ENCODE measurements around the gene OR10G7. TPM values are rescaled to one million over a fixed set of nuclear protein-coding genes. Genes with fewer than 3 reads are reported as not detected.
"Not testable (repeated sequence)": the region's sequence is repeated elsewhere in the genome, so short reads cannot be mapped to it uniquely, and the experiment has no call there.

Gene OR10G7
- total RNA-seq, 1 donor from 2014 or later: not detected

DNA sequence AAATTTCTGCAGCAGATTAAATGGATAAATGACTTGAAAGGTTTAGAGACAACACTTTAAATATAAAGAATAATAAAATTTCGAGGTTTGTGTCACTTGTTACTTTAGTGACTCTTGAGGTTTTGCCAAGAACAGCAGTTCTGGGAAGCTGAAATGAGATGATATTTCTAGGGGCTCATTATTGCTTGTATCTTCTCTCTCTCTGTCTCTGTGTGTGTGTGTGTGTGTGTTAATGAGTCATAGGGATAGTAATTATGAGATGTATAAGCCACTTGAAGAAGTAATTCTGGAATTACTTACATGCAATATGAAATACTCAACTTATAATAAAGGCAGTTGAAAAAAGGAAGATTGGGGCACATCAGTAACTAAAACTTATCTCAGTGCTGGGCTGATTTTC lies 9.6 kb upstream of the OR10G7 start:
- H3K27ac ChIP-seq (ENCODE audit: low read depth, low read length): no peak overlapping the region
- no peaks in the 10 kb centered on the region for H3K9me3 ChIP-seq (ENCODE audit: control insufficient read depth in 3 of 3, low read length in 3 of 3)
- H3K27me3 ChIP-seq (ENCODE audit: control insufficient read depth in 3 of 3, insufficient read depth in 3 of 3, low read length in 3 of 3): no peaks in the 10 kb centered on the region
- no peaks in the 10 kb centered on the region for H3K36me3 ChIP-seq (ENCODE audit: control insufficient read depth in 3 of 3, insufficient read depth in 3 of 3, low read length in 3 of 3)
- H3K9ac ChIP-seq (ENCODE audit: low read depth in 1 of 3, low read length in 3 of 3): no peak overlapping the region
- no peaks in the 10 kb centered on the region for H3K4me1 ChIP-seq (ENCODE audit: control insufficient read depth in 3 of 3, insufficient read depth in 3 of 3, low read length in 3 of 3)
- H3K4me3 ChIP-seq (ENCODE audit: low read length in 3 of 3): no peak overlapping the region

DNA sequence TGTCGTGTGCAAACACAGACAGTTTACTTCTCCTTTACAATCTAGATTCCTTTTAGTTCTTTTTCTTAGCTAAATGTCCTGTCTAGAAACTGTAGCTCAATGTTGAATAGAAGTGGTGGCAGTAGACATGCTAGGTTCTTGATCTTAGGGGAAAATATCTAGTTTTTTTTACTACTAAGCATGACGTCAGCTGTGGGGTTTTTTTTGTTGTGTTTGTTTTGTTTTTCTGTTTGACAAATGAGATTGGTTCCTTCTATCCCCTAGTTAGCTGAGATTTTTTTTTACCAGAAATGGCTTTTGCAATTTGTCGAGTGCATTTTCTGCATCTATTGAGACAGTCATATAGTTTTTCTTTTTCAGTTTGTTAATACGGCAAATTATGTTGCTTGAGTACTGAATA lies 2.3 kb upstream of the OR10G7 start:
- Histone ChIP-seq H3K9ac (ENCODE audit: low read depth in 1 of 3, low read length in 3 of 3) (no peak overlapping the region), H3K9me3 (ENCODE audit: control insufficient read depth in 3 of 3, low read length in 3 of 3) (no peaks in the 10 kb centered on the region), H3K27ac (ENCODE audit: low read depth, low read length) (no peak overlapping the region), H3K27me3 (ENCODE audit: control insufficient read depth in 3 of 3, insufficient read depth in 3 of 3, low read length in 3 of 3) (no peaks in the 10 kb centered on the region), H3K36me3 (ENCODE audit: control insufficient read depth in 3 of 3, insufficient read depth in 3 of 3, low read length in 3 of 3) (no peaks in the 10 kb centered on the region), H3K4me3 (ENCODE audit: low read length in 3 of 3) (no peak overlapping the region), H3K4me1 (ENCODE audit: control insufficient read depth in 3 of 3, insufficient read depth in 3 of 3, low read length in 3 of 3) (no peaks in the 10 kb centered on the region)

GRCh38 chr11:124039557-124039956 lies 1.6 kb downstream of the OR10G7 start:
- H3K36me3 ChIP-seq (ENCODE audit: control insufficient read depth in 3 of 3, insufficient read depth in 3 of 3, low read length in 3 of 3): no peaks in the 10 kb centered on the region
- H3K27ac ChIP-seq (ENCODE audit: low read depth, low read length): no peak overlapping the region
- no peaks in the 10 kb centered on the region for H3K9me3 ChIP-seq (ENCODE audit: control insufficient read depth in 3 of 3, low read length in 3 of 3)
- no peak overlapping the region for H3K9ac ChIP-seq (ENCODE audit: low read depth in 1 of 3, low read length in 3 of 3)
- H3K4me1 ChIP-seq (ENCODE audit: control insufficient read depth in 3 of 3, insufficient read depth in 3 of 3, low read length in 3 of 3): no peaks in the 10 kb centered on the region
- H3K4me3 ChIP-seq (ENCODE audit: low read length in 3 of 3): no peak overlapping the region
- H3K27me3 ChIP-seq (ENCODE audit: control insufficient read depth in 3 of 3, insufficient read depth in 3 of 3, low read length in 3 of 3): no peaks in the 10 kb centered on the region

DNA sequence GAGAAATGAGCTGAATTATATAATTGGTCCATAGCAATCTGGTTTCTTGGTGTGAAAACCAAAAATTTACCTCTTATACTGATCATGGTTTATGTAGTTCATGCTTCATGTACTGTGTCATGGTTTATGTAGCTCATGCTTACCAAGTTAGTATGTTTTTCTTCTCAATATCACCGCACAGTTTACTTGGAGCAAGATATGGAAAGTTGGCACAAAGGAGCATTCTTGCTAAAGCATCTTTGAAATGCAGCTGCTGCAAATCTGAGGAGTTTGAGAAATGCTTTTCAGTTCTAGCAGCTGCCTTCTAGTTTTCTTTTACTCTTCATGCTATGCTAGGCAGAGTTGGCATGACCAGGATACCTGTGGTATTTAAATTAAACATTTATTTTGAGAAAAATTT lies 4.5 kb downstream of the OR10G7 start:
- Histone ChIP-seq H3K27me3 (ENCODE audit: control insufficient read depth in 3 of 3, insufficient read depth in 3 of 3, low read length in 3 of 3) (no peaks in the 10 kb centered on the region), H3K27ac (ENCODE audit: low read depth, low read length) (no peak overlapping the region), H3K4me1 (ENCODE audit: control insufficient read depth in 3 of 3, insufficient read depth in 3 of 3, low read length in 3 of 3) (no peaks in the 10 kb centered on the region), H3K9me3 (ENCODE audit: control insufficient read depth in 3 of 3, low read length in 3 of 3) (no peaks in the 10 kb centered on the region), H3K4me3 (ENCODE audit: low read length in 3 of 3) (no peak overlapping the region), H3K36me3 (ENCODE audit: control insufficient read depth in 3 of 3, insufficient read depth in 3 of 3, low read length in 3 of 3) (no peaks in the 10 kb centered on the region), H3K9ac (ENCODE audit: low read depth in 1 of 3, low read length in 3 of 3) (no peak overlapping the region)

- Histone ChIP-seq H3K9ac (ENCODE audit: low read depth in 1 of 3, low read length in 3 of 3) (no peak within 1 kb of the TSS), H3K27ac (ENCODE audit: low read depth, low read length) (no peak within 1 kb of the TSS), H3K27me3 (ENCODE audit: control insufficient read depth in 3 of 3, insufficient read depth in 3 of 3, low read length in 3 of 3) (no peaks in the 10 kb centered on the region), H3K36me3 (ENCODE audit: control insufficient read depth in 3 of 3, insufficient read depth in 3 of 3, low read length in 3 of 3) (no peaks in the 10 kb centered on the region), H3K9me3 (ENCODE audit: control insufficient read depth in 3 of 3, low read length in 3 of 3) (no peaks in the 10 kb centered on the region), H3K4me1 (ENCODE audit: control insufficient read depth in 3 of 3, insufficient read depth in 3 of 3, low read length in 3 of 3) (no peaks in the 10 kb centered on the region), H3K4me3 (ENCODE audit: low read length in 3 of 3) (no peak within 1 kb of the TSS)
Observed at GRCh38 chr11:124026498-124026897, 14.6 kb downstream of the OR10G7 start, which contains the start of gene OR10G8. OR10G8 (plus strand) TSS chr11:124026798; CDS start chr11:124029623, 2,825 bp downstream.

DNA sequence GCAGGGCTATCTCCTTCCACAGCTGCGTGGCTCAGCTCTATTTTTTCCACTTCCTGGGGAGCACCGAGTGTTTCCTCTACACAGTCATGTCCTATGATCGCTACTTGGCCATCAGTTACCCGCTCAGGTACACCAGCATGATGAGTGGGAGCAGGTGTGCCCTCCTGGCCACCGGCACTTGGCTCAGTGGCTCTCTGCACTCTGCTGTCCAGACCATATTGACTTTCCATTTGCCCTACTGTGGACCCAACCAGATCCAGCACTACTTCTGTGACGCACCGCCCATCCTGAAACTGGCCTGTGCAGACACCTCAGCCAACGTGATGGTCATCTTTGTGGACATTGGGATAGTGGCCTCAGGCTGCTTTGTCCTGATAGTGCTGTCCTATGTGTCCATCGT lies 25.3 kb downstream of the OR10G7 start:
- not testable (repeated sequence) for H3K9me3 ChIP-seq (ENCODE audit: control insufficient read depth in 3 of 3, low read length in 3 of 3); H3K9ac ChIP-seq (ENCODE audit: low read depth in 1 of 3, low read length in 3 of 3); H3K27me3 ChIP-seq (ENCODE audit: control insufficient read depth in 3 of 3, insufficient read depth in 3 of 3, low read length in 3 of 3); H3K36me3 ChIP-seq (ENCODE audit: control insufficient read depth in 3 of 3, insufficient read depth in 3 of 3, low read length in 3 of 3); H3K4me1 ChIP-seq (ENCODE audit: control insufficient read depth in 3 of 3, insufficient read depth in 3 of 3, low read length in 3 of 3); H3K27ac ChIP-seq (ENCODE audit: low read depth, low read length); H3K4me3 ChIP-seq (ENCODE audit: low read length in 3 of 3)

DNA sequence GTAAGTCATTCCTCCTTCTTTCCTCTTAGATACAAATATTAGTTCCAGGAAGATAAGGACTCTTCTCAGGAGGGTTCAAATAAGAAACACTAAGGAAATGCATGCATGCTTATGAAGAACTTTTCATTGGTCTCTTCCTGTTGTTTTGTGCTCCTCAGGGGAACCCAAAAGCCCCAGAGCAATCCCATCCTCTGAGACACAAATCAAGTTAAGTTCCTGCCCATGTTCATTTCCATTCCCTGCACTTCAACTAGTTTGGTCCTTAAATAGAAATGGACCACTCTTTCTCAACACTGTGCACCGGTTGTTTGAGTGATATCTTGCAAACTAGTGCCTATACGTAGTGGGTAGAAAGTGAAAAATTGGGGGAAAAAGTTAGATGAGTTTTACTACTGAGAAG lies 28.4 kb downstream of the OR10G7 start, which contains the start of gene OR10G4:
TSS of gene OR10G4 (plus strand) at position 301 of the 400 bp plus-strand sequence. CDS start 2,578 bp downstream, outside the sequence.
- H3K4me1 ChIP-seq (ENCODE audit: control insufficient read depth in 3 of 3, insufficient read depth in 3 of 3, low read length in 3 of 3): no peaks in the 10 kb centered on the region
- peaks cover 0 to 3% (median 0%) of the 10 kb centered on the region in 3 donors for H3K27me3 ChIP-seq (ENCODE audit: control insufficient read depth in 3 of 3, insufficient read depth in 3 of 3, low read length in 3 of 3)
- no peaks in the 10 kb centered on the region for H3K9me3 ChIP-seq (ENCODE audit: control insufficient read depth in 3 of 3, low read length in 3 of 3)
- no peaks in the 10 kb centered on the region for H3K36me3 ChIP-seq (ENCODE audit: control insufficient read depth in 3 of 3, insufficient read depth in 3 of 3, low read length in 3 of 3)
- H3K4me3 ChIP-seq (ENCODE audit: low read length in 3 of 3): no peak within 1 kb of the TSS
- no peak within 1 kb of the TSS for H3K27ac ChIP-seq (ENCODE audit: low read depth, low read length)
- H3K9ac ChIP-seq (ENCODE audit: low read depth in 1 of 3, low read length in 3 of 3): no peak within 1 kb of the TSS

GRCh38 chr11:123995119-123995518 lies 46.0 kb downstream of the OR10G7 start, which contains the start of gene OR10G6:
OR10G6 (minus strand) TSS chr11:123995161; CDS start chr11:123995161, 0 bp downstream.
- Histone ChIP-seq H3K36me3 (ENCODE audit: control insufficient read depth in 3 of 3, insufficient read depth in 3 of 3, low read length in 3 of 3) (no peaks in the 10 kb centered on the region), H3K4me1 (ENCODE audit: control insufficient read depth in 3 of 3, insufficient read depth in 3 of 3, low read length in 3 of 3) (no peaks in the 10 kb centered on the region), H3K9me3 (ENCODE audit: control insufficient read depth in 3 of 3, low read length in 3 of 3) (no peaks in the 10 kb centered on the region), H3K4me3 (ENCODE audit: low read length in 3 of 3) (no peak within 1 kb of the TSS), H3K27ac (ENCODE audit: low read depth, low read length) (no peak within 1 kb of the TSS), H3K9ac (ENCODE audit: low read depth in 1 of 3, low read length in 3 of 3) (no peak within 1 kb of the TSS), H3K27me3 (ENCODE audit: control insufficient read depth in 3 of 3, insufficient read depth in 3 of 3, low read length in 3 of 3) (no peaks in the 10 kb centered on the region)

Other genes starting within 250 kb of the OR10G7 start
- gene OR6M1, start 235.0 kb downstream of the OR10G7 start, total RNA-seq: not detected
- gene TMEM225, start 155.7 kb downstream of the OR10G7 start, total RNA-seq: not detected
- under 0.01 TPM for gene OR8D4, start 139.2 kb downstream of the OR10G7 start, total RNA-seq
- gene OR4D5, start 101.7 kb downstream of the OR10G7 start, total RNA-seq: 0.52 TPM
- gene OR6T1, start 97.5 kb downstream of the OR10G7 start, total RNA-seq: not detected
- not detected for gene OR10S1, start 63.5 kb downstream of the OR10G7 start, total RNA-seq
- gene OR10G6, start 46.2 kb downstream of the OR10G7 start, total RNA-seq: not detected
- not detected for gene OR10G4, start 28.3 kb downstream of the OR10G7 start, total RNA-seq
- gene OR10G9, start 18.3 kb downstream of the OR10G7 start, total RNA-seq: not detected
- gene OR10G8, start 14.5 kb downstream of the OR10G7 start, total RNA-seq: not detected
- 89.8 TPM for gene VWA5A, start 74.1 kb upstream of the OR10G7 start, total RNA-seq
- gene OR10D3, start 142.0 kb upstream of the OR10G7 start, total RNA-seq: 0.52 TPM
- gene OR8G1, start 199.8 kb upstream of the OR10G7 start, total RNA-seq: under 0.01 TPM
- gene OR8G5, start 215.1 kb upstream of the OR10G7 start, total RNA-seq: 0.52 TPM